Ascending aorta (tissue), 2 donors: ENCODE data around the gene GJA3. TPM values are rescaled to one million over a fixed set of nuclear protein-coding genes. Genes with fewer than 3 reads are reported as not detected.

Experiments
- DNase-seq, 2 donors: peaks; one replicate each; pipeline ENCODE4 v3.0.0-alpha.2; 2019; ENCODE audit warnings: low spot score in 2 of 2
- H3K27ac ChIP-seq, 2 donors: fragments of 200-600 bp; sonication (generic); one replicate each; pipeline ENCODE4 v1.5.1; 2016 to 2017; ENCODE audit warnings: mild to moderate bottlenecking in 1 of 2
- H3K27me3 ChIP-seq: fragments of 200-600 bp; sonication (generic); one replicate; pipeline ENCODE4 v1.5.1; 2017
- H3K36me3 ChIP-seq, 2 donors: fragments of 200-600 bp; sonication (generic); one replicate each; pipeline ENCODE4 v1.5.1; 2016
- H3K4me1 ChIP-seq, 2 donors: fragments of 200-600 bp; sonication (generic); one replicate each; pipeline ENCODE4 v1.5.1; 2016 to 2017; ENCODE audit warnings: mild to moderate bottlenecking in 1 of 2
- H3K4me3 ChIP-seq, 2 donors: fragments of 200-600 bp; sonication (generic); one replicate each; pipeline ENCODE4 v1.5.1; 2016 to 2017; ENCODE audit warnings: mild to moderate bottlenecking in 1 of 2
- H3K9me3 ChIP-seq, 2 donors: fragments of 200-600 bp; sonication (generic); one replicate each; pipeline ENCODE4 v1.5.1; 2016
- CTCF ChIP-seq, 3 experiments: fragments of 200-600 bp in 2 of 3; fragments of 450-650 bp in 1 of 3; sonication (generic) in 2 of 3; IDR thresholded peaks; one replicate each; pipeline ENCODE4 v1.5.1; 2016 to 2019; ENCODE audit warnings: antibody characterized with exemption in 3 of 3, mild to moderate bottlenecking in 1 of 3, moderate library complexity in 1 of 3
- intact Hi-C: fragments of 100-400 bp; cut with DNase I; formaldehyde crosslinking; loops from one replicate; pipeline ENCODE4 v1.15.1; 2023
- total RNA-seq: library from RNA; depleted of rRNA; stranded (reverse); fragments of >200 nt; gene quantifications from one replicate; pipeline ENCODE4 v1.1.0, GENCODE V29; 2016

Gene GJA3
- total RNA-seq, 1 donor from 2014 or later: not detected

GRCh38 chr13:20145521-20145920 lies 15.3 kb downstream of the GJA3 start:
- TF ChIP-seq CTCF (IDR thresholded peaks at IDR 0.05): no peak
- H3K27me3 ChIP-seq: no peaks in the 10 kb centered on the region
- no peaks in the 10 kb centered on the region for H3K4me1 ChIP-seq
- no peaks in the 10 kb centered on the region for H3K36me3 ChIP-seq
- DNase-seq: no peak
- intact Hi-C loops: no loop called here
- no peak overlapping the region for H3K4me3 ChIP-seq
- no peak overlapping the region for H3K27ac ChIP-seq
- no peaks in the 10 kb centered on the region for H3K9me3 ChIP-seq

DNA sequence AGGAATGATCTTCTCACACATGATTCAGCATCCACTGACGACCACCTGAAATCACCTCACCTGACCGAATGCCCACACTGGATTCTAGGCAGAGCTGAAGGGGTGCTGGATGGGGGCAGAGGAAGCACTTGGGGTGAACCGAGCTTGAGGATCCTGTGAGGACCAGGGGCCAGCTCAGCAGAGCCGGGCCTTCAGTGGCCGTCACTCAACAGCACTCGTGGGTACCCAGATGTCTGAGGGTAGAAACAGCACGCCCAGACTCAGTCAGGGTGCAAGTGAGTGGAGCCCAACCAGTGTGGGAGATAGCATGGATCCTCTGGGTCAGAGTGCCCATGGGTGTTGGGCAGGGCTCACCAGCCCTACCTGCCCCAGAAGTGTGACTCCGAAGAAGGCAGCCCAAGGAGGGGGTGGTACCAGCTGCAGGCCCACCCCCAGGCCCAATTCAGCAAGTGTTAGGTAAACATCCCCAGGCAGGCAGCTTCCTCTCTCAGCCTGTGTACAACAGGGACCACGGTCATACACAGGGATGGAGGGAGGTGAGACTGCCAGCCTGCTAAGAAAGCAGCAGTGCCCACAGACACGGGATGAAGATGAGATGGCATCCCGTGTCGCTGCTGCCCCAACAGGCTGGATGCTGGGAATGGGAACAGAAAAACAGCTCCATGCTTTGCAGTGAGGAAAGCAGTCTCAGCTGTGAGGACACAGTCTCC lies 16.6 kb downstream of the GJA3 start:
- Histone ChIP-seq H3K4me1 (no peaks in the 10 kb centered on the region), H3K36me3 (no peaks in the 10 kb centered on the region), H3K27me3 (no peaks in the 10 kb centered on the region), H3K9me3 (no peaks in the 10 kb centered on the region), H3K27ac (no peak overlapping the region), H3K4me3 (no peak overlapping the region)
- no peak for TF ChIP-seq CTCF (IDR thresholded peaks at IDR 0.05)
- no peak for DNase-seq
- intact Hi-C loops: no loop called here

GRCh38 chr13:20142927-20143480 lies 17.8 kb downstream of the GJA3 start:
- no peak for TF ChIP-seq CTCF (IDR thresholded peaks at IDR 0.05)
- H3K4me3 ChIP-seq: no peak overlapping the region
- no peaks in the 10 kb centered on the region for H3K27me3 ChIP-seq
- H3K36me3 ChIP-seq: no peaks in the 10 kb centered on the region
- intact Hi-C loops: no loop called here
- H3K9me3 ChIP-seq: no peaks in the 10 kb centered on the region
- no peak overlapping the region for H3K27ac ChIP-seq
- DNase-seq: no peak
- H3K4me1 ChIP-seq: no peaks in the 10 kb centered on the region

- intact Hi-C loops: no loop called here
- Histone ChIP-seq H3K36me3 (no peaks in the 10 kb centered on the region), H3K27me3 (peaks cover 3% of the 10 kb centered on the region), H3K4me3 (peak overlapping the region in 1 of 2 donors; percentile 41), H3K4me1 (no peaks in the 10 kb centered on the region), H3K9me3 (no peaks in the 10 kb centered on the region), H3K27ac (no peak overlapping the region)
- no peak for DNase-seq
- TF ChIP-seq CTCF (IDR thresholded peaks at IDR 0.05): no peak
Observed at GRCh38 chr13:20142023-20142926, 18.6 kb downstream of the GJA3 start.

DNA sequence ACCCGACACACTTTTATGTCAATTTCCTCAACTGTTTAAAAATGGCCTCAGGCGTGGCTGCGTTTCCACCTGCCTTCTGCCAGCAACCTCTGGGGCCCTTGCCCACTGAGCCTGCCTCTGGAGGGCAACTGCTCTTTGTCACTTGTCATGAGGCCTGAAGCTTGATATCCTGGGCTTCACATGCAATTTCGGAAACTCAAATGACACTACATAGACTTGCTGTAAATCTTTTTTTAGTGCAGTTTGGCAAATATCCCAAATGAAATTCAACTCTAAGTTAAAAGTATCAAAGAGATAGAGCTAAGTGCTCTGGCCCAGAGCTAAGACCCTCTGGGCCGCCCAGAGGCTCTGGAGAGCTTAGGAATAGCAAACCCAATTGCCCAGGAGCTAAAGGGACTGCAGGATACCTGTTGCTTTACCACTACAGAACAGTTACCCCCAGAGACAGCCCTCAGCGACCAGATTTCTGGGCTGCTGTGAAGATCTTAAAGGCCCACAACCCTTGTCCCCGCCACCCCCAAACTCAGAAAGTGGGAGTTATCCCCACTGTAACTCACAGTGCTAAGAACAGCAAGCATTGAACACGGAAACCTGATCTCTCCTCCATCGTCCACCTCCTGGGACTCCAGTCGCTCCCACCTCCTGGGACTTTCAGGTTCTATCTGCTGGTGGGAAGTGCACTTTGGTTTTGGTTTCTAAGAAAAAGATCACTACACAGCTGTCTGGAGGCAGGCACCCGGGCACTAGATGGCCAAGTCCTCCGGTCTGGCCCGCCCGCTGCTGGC lies 19.4 kb downstream of the GJA3 start:
- peak overlapping the region in 1 of 2 donors; percentile 41 for H3K4me3 ChIP-seq
- H3K4me1 ChIP-seq: no peaks in the 10 kb centered on the region
- no peaks in the 10 kb centered on the region for H3K9me3 ChIP-seq
- intact Hi-C loops: no loop called here
- H3K36me3 ChIP-seq: no peaks in the 10 kb centered on the region
- H3K27ac ChIP-seq: no peak overlapping the region
- no peak for TF ChIP-seq CTCF (IDR thresholded peaks at IDR 0.05)
- H3K27me3 ChIP-seq: peaks cover 9% of the 10 kb centered on the region
- no peak for DNase-seq
